Adipocyte (in vitro differentiated cells): ENCODE results near the gene ADGRD2.

ENCODE experiments used
- DNase-seq: peaks from one replicate; pipeline ENCODE4 v3.0.0-alpha.2; 2015; ENCODE audit warnings: low read depth
- H3K27me3 ChIP-seq: replicated peaks from 2 replicates; pipeline ENCODE4 v1.7.0; 2013; ENCODE audit warnings: mild to moderate bottlenecking, low read length, moderate library complexity; ENCODE audit not compliant: control insufficient read depth, insufficient read depth
- H3K36me3 ChIP-seq: 2 replicates; pipeline ENCODE4 v1.7.0; 2013; ENCODE audit warnings: low read length, mild to moderate bottlenecking, moderate library complexity; ENCODE audit not compliant: control insufficient read depth, insufficient read depth, severe bottlenecking
- H3K4me1 ChIP-seq: 2 replicates; pipeline ENCODE4 v1.7.0; 2013; ENCODE audit warnings: mild to moderate bottlenecking, low read length, moderate library complexity; ENCODE audit not compliant: control insufficient read depth, insufficient read depth
- H3K4me3 ChIP-seq: 2 replicates; pipeline ENCODE4 v1.7.0; 2013; ENCODE audit warnings: mild to moderate bottlenecking, low read length, moderate library complexity
- H3K9ac ChIP-seq: 2 replicates; pipeline ENCODE4 v1.7.0; 2013; ENCODE audit warnings: mild to moderate bottlenecking, low read length, moderate library complexity
- H3K9me3 ChIP-seq: 2 replicates; pipeline ENCODE4 v1.7.0; 2013; ENCODE audit warnings: mild to moderate bottlenecking, low read length, moderate library complexity; ENCODE audit not compliant: control insufficient read depth

ADGRD2 gene, protein sequence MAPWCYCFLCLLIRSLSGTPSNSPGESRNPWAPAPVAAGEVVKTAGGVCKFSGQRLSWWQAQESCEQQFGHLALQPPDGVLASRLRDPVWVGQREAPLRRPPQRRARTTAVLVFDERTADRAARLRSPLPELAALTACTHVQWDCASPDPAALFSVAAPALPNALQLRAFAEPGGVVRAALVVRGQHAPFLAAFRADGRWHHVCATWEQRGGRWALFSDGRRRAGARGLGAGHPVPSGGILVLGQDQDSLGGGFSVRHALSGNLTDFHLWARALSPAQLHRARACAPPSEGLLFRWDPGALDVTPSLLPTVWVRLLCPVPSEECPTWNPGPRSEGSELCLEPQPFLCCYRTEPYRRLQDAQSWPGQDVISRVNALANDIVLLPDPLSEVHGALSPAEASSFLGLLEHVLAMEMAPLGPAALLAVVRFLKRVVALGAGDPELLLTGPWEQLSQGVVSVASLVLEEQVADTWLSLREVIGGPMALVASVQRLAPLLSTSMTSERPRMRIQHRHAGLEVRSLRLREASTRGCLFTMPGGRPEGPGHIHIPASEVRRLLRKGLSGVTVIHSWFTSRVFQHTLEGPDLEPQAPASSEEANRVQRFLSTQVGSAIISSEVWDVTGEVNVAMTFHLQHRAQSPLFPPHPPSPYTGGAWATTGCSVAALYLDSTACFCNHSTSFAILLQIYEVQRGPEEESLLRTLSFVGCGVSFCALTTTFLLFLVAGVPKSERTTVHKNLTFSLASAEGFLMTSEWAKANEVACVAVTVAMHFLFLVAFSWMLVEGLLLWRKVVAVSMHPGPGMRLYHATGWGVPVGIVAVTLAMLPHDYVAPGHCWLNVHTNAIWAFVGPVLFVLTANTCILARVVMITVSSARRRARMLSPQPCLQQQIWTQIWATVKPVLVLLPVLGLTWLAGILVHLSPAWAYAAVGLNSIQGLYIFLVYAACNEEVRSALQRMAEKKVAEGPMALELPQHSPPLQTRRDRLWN

GRCh38 chr9:124450241-124450924 is at the start of gene ADGRD2:
TSS of gene ADGRD2 (plus strand) at chr9:124450451. CDS start at chr9:124451667, 1,216 bp downstream.
- H3K9ac ChIP-seq = no peak within 1 kb of the TSS
- peak; percentile 23 for DNase-seq
- peaks cover 6% of the 10 kb centered on the region for H3K4me1 ChIP-seq
- peaks cover 37% of the 10 kb centered on the region for H3K27me3 ChIP-seq
- H3K9me3 ChIP-seq = no peaks in the 10 kb centered on the region
- H3K4me3 ChIP-seq = peak within 1 kb of the TSS; percentile 62
- no peaks in the 10 kb centered on the region for H3K36me3 ChIP-seq

- Histone ChIP-seq H3K36me3 (peaks cover 81% of the 10 kb centered on the region), H3K9ac (no peak overlapping the region)
- DNase-seq = no peak
Measured at GRCh38 chr9:124403246-124403645, 47.0 kb upstream of the ADGRD2 start.

GRCh38 chr9:124409410-124409809 is 40.8 kb upstream of the ADGRD2 start:
- Histone ChIP-seq H3K4me1 (peaks cover 48% of the 10 kb centered on the region), H3K9ac (peak overlapping the region; percentile 27), H3K36me3 (peaks cover 94% of the 10 kb centered on the region), H3K4me3 (no peak overlapping the region), H3K27me3 (no peaks in the 10 kb centered on the region), H3K9me3 (no peaks in the 10 kb centered on the region)
- DNase-seq = no peak

More at GRCh38 chr9:124403246-124403645, 47.0 kb upstream of the ADGRD2 start:
- peaks cover 24% of the 10 kb centered on the region for H3K4me1 ChIP-seq
- no peaks in the 10 kb centered on the region for H3K9me3 ChIP-seq
- no peaks in the 10 kb centered on the region for H3K27me3 ChIP-seq
- H3K4me3 ChIP-seq = no peak overlapping the region

DNA sequence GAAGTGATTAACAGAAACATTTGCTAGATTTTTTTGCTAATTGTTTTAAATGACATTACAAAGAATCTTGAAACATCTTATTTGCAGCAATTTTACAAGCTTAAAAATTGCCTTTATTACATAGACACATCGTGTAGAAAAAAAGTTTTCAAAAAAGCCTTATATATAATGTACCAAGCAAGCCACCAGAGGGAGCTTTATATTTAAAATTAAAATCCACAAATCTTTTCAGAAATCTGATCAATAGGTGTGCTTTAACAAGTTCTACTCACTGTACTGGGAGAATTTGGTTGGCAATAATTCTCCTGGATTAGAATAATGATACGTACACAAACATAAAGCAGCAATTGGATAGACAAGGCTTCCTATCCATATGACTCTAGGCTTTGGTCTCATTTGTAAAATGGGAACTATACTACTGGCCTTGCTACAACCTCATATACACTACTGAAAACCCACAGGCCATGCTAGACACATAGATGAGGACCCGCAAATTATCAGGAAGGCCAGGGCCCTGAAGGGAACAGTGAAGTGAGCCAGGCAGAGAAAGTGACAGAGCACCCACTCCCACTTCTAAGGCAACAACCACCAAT is 39.8 kb upstream of the ADGRD2 start:
- DNase-seq = peak; percentile 51
- Histone ChIP-seq H3K9me3 (no peaks in the 10 kb centered on the region), H3K36me3 (peaks cover 84% of the 10 kb centered on the region), H3K9ac (peak overlapping the region; percentile 13), H3K4me1 (peaks cover 49% of the 10 kb centered on the region), H3K4me3 (no peak overlapping the region), H3K27me3 (no peaks in the 10 kb centered on the region)

DNA sequence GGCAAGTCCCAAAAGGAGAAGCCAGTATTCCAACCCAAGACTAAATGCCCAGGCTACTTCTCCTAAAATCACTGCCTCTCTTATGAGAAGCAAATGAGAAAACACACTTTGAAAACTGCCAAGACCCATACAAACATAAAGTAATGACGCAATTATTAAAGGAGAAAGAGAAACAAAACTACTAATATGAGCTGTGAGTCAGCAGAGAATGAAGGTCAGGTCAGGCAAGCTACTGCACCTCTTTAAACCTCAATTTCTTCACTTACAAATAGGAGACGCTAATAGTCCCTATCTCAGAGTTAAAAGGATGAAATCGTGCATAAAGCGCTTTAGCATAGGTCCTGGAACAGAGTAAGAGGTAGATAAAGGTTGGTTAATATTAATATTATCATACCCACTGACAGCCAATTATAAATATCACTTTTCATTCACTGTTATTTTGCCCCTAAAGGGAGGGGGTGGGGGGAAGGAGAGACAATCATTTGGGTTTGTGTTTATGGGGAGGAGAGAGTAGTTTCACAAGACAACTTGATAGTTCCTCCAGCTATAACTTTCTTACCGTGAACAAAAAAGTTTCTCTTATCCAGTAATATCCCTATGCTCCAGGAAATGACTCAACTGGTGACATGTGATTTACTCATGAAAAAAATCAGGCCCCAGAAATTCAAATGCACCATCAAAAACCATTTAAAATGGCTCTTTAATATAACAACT is 38.6 kb upstream of the ADGRD2 start:
- no peaks in the 10 kb centered on the region for H3K27me3 ChIP-seq
- H3K4me3 ChIP-seq = peak overlapping the region; percentile 44
- DNase-seq = peak; percentile 34
- H3K9me3 ChIP-seq = no peaks in the 10 kb centered on the region
- H3K9ac ChIP-seq = peak overlapping the region; percentile 60
- peaks cover 51% of the 10 kb centered on the region for H3K4me1 ChIP-seq
- H3K36me3 ChIP-seq = peaks cover 72% of the 10 kb centered on the region

GRCh38 chr9:124412228-124412575 is 38.0 kb upstream of the ADGRD2 start:
- Histone ChIP-seq H3K9ac (peak overlapping the region; percentile 60), H3K4me3 (peak overlapping the region; percentile 44), H3K36me3 (peaks cover 67% of the 10 kb centered on the region), H3K9me3 (no peaks in the 10 kb centered on the region), H3K4me1 (peaks cover 51% of the 10 kb centered on the region), H3K27me3 (no peaks in the 10 kb centered on the region)
- no peak for DNase-seq

DNA sequence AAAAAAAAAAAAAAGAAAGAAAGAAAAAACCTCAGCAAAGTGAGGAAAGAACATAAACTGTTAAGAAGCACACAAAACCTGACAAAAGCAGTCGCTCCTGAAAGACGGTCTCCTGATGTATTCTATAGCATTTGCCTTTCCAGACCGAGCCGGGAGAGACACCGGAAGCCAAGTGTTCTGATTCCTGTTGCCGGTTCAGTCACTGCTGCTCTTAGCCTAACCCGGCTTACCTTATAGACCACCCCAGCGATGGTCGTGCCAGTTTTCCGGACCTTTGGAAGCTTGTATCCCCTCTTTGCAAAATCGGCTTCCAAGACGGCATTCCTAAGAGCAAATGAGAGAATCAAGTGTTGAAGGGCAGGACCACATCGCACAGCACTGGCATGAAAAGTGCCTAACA is 35.6 kb upstream of the ADGRD2 start:
- DNase-seq = no peak
- Histone ChIP-seq H3K27me3 (no peaks in the 10 kb centered on the region), H3K36me3 (peaks cover 43% of the 10 kb centered on the region), H3K9me3 (no peaks in the 10 kb centered on the region), H3K4me1 (peaks cover 44% of the 10 kb centered on the region), H3K9ac (peak overlapping the region; percentile 90), H3K4me3 (peak overlapping the region; percentile 86)

DNA sequence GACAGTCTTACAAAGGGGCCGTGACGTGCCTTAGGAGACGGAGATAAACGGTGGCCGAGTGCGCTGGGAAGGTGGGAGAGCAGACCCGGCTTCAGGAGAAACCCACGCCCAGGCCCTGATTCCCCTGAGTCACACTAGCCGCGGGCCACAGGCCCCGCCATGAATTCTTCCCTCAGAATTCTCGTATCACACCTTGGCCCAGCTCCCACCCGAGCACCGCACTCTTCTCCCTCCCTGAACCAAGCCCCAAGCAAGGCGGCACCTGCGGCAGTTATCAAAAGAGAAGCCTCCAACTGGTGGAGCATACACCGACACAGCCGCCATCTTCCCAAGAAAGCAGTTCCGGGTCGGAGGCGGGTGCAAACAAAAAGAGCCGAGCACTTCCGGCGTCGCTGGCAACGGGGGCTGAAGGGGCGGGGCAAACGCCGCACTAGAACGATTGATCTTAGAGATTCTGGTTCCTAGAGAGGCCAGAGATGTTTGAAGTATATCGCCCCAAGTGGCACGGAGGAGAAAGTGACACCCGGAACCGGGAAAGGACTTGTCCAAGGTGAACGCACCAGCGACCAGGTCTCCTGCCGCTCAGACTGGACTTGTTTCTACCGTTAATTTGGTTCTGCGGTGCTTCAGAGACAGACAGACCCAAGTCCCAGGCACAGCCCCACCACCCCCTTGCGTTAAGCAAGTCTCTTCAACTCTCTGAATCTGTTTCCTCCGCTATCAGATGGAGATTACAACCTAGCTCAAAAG is 35.0 kb upstream of the ADGRD2 start, which contains the start of gene PSMB7:
Gene PSMB7 (minus strand): TSS at position 341 of the 750 bp plus-strand sequence. CDS start 17 bp downstream, at position 324.
- Histone ChIP-seq H3K9ac (peak within 1 kb of the TSS; percentile 90), H3K36me3 (peaks cover 39% of the 10 kb centered on the region), H3K4me3 (peak within 1 kb of the TSS; percentile 86), H3K4me1 (peaks cover 41% of the 10 kb centered on the region), H3K9me3 (no peaks in the 10 kb centered on the region), H3K27me3 (no peaks in the 10 kb centered on the region)
- peak; percentile 99 for DNase-seq

- Histone ChIP-seq H3K4me1 (peaks cover 34% of the 10 kb centered on the region), H3K9ac (no peak overlapping the region), H3K36me3 (peaks cover 32% of the 10 kb centered on the region), H3K4me3 (peak overlapping the region; percentile 86), H3K27me3 (no peaks in the 10 kb centered on the region), H3K9me3 (no peaks in the 10 kb centered on the region)
- no peak for DNase-seq
Measured at GRCh38 chr9:124415852-124416484, 34.3 kb upstream of the ADGRD2 start.
